ENCODE data around the gene GUCA1A. TPM values are rescaled to one million over a fixed set of nuclear protein-coding genes. Genes with fewer than 3 reads are reported as not detected.

The GUCA1A gene
- polyA plus RNA-seq, 1 donor (not counting 4 experiments of a cell fraction or from before 2014, with no cell fraction given), result not detected

DNA sequence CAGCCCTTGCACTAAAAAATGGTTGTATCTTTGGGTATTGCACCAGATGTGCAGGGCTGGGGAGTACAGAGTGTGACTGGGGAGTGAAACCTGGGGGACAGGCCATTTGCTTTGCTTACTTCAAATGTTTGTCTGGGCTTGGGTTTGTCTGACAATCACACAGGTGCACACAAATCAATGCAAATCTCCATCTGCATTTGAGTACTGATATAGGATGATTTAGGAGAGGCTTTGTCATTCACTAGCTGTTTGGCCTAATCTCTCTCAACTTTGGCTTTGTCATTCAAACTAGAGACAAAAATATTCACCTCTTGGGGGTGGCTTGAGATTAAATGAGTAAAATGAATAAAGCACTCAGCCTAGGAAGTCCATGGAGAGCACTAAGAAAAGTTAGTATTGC is 3.8 kb downstream of the GUCA1A start:
- Histone ChIP-seq H4K20me1 (ENCODE audit: control insufficient read depth, extremely low read depth, insufficient read depth, low read length) (no peaks in the 10 kb centered on the region), H3K4me2 (ENCODE audit: control insufficient read depth, extremely low read depth, insufficient read depth, low read depth, low read length) (no peak overlapping the region), H3K9ac (ENCODE audit: control insufficient read depth, extremely low read depth, insufficient read depth, low read length) (no peak overlapping the region), H3K4me3 (ENCODE audit: control insufficient read depth in 2 of 3, extremely low read depth in 1 of 3, insufficient read depth in 2 of 3, low read depth in 1 of 3, low read length in 3 of 3) (no peak overlapping the region), H3K36me3 (ENCODE audit: control insufficient read depth in 2 of 2, extremely low read depth in 1 of 2, insufficient read depth in 2 of 2, low read length in 2 of 2) (no peaks in the 10 kb centered on the region), H3K9me3 (ENCODE audit: control insufficient read depth, low read depth, low read length) (no peaks in the 10 kb centered on the region), H3K9me1 (ENCODE audit: control insufficient read depth, extremely low read depth, insufficient read depth, low read length) (no peaks in the 10 kb centered on the region), H3K4me1 (ENCODE audit: control insufficient read depth, extremely low read depth, insufficient read depth, low read length) (no peaks in the 10 kb centered on the region), H3K27me3 (ENCODE audit: control insufficient read depth, extremely low read depth, insufficient read depth, low read length) (peaks cover 4% of the 10 kb centered on the region), H3K79me2 (ENCODE audit: control insufficient read depth, insufficient read depth, low read length) (no peaks in the 10 kb centered on the region), H3K27ac (ENCODE audit: control insufficient read depth, insufficient read depth, low read length) (no peak overlapping the region), H2AFZ (ENCODE audit: control insufficient read depth, low read length) (no peak overlapping the region)
- no peak for FAIRE-seq
- TF ChIP-seq, protein P1, sequence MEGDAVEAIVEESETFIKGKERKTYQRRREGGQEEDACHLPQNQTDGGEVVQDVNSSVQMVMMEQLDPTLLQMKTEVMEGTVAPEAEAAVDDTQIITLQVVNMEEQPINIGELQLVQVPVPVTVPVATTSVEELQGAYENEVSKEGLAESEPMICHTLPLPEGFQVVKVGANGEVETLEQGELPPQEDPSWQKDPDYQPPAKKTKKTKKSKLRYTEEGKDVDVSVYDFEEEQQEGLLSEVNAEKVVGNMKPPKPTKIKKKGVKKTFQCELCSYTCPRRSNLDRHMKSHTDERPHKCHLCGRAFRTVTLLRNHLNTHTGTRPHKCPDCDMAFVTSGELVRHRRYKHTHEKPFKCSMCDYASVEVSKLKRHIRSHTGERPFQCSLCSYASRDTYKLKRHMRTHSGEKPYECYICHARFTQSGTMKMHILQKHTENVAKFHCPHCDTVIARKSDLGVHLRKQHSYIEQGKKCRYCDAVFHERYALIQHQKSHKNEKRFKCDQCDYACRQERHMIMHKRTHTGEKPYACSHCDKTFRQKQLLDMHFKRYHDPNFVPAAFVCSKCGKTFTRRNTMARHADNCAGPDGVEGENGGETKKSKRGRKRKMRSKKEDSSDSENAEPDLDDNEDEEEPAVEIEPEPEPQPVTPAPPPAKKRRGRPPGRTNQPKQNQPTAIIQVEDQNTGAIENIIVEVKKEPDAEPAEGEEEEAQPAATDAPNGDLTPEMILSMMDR (optimal IDR thresholded peaks at IDR 0.05 in 1 of 3, IDR thresholded peaks at IDR 0.05 in 1 of 3, conservative IDR thresholded peaks at IDR 0.05 in 1 of 3; ENCODE audit: extremely low read depth in 1 of 3, insufficient read depth in 2 of 3, low read length in 3 of 3), result no peak
- no peak for TF ChIP-seq EZH2 (IDR thresholded peaks at IDR 0.05; ENCODE audit: low read length)
- dilution Hi-C loops (cut with MboI; ENCODE audit: extremely low pct_ligation_motif_present, low sequenced_read_pairs), result no loop called here
- DNase-seq (ENCODE audit: low read depth, low spot score), result no peak

- dilution Hi-C loops (cut with MboI; ENCODE audit: extremely low pct_ligation_motif_present, low sequenced_read_pairs), result no loop called here
- no peak overlapping the region for H3K9ac ChIP-seq (ENCODE audit: control insufficient read depth, extremely low read depth, insufficient read depth, low read length)
These were observed 4.6 kb downstream of the GUCA1A start for GRCh38 chr6:42177514-42178364.

More at GRCh38 chr6:42177514-42178364, 4.6 kb downstream of the GUCA1A start:
- no peaks in the 10 kb centered on the region for H3K36me3 ChIP-seq (ENCODE audit: control insufficient read depth in 2 of 2, extremely low read depth in 1 of 2, insufficient read depth in 2 of 2, low read length in 2 of 2)
- no peak overlapping the region for H3K4me3 ChIP-seq (ENCODE audit: control insufficient read depth in 2 of 3, extremely low read depth in 1 of 3, insufficient read depth in 2 of 3, low read depth in 1 of 3, low read length in 3 of 3)
- peaks cover 4% of the 10 kb centered on the region for H3K27me3 ChIP-seq (ENCODE audit: control insufficient read depth, extremely low read depth, insufficient read depth, low read length)
- DNase-seq (ENCODE audit: low read depth, low spot score) (no peak), FAIRE-seq (no peak)
- no peak overlapping the region for H2AFZ ChIP-seq (ENCODE audit: control insufficient read depth, low read length)
- TF ChIP-seq EZH2 (IDR thresholded peaks at IDR 0.05; ENCODE audit: low read length), result no peak
- TF ChIP-seq, protein P1 (optimal IDR thresholded peaks at IDR 0.05 in 1 of 3, IDR thresholded peaks at IDR 0.05 in 1 of 3, conservative IDR thresholded peaks at IDR 0.05 in 1 of 3; ENCODE audit: extremely low read depth in 1 of 3, insufficient read depth in 2 of 3, low read length in 3 of 3), result no peak
- no peaks in the 10 kb centered on the region for H3K9me3 ChIP-seq (ENCODE audit: control insufficient read depth, low read depth, low read length)
- no peak overlapping the region for H3K4me2 ChIP-seq (ENCODE audit: control insufficient read depth, extremely low read depth, insufficient read depth, low read depth, low read length)
- no peak overlapping the region for H3K27ac ChIP-seq (ENCODE audit: control insufficient read depth, insufficient read depth, low read length)
- H4K20me1 ChIP-seq (ENCODE audit: control insufficient read depth, extremely low read depth, insufficient read depth, low read length), result no peaks in the 10 kb centered on the region
- no peaks in the 10 kb centered on the region for H3K9me1 ChIP-seq (ENCODE audit: control insufficient read depth, extremely low read depth, insufficient read depth, low read length)
- no peaks in the 10 kb centered on the region for H3K79me2 ChIP-seq (ENCODE audit: control insufficient read depth, insufficient read depth, low read length)
- no peaks in the 10 kb centered on the region for H3K4me1 ChIP-seq (ENCODE audit: control insufficient read depth, extremely low read depth, insufficient read depth, low read length)

Data from keratinocyte (primary cell).